ENCODE data around the gene FGF22.

GRCh38 chr19:620166-620862 is 19.4 kb upstream of the FGF22 start:
- no peak for TF ChIP-seq CTCF (IDR thresholded peaks at IDR 0.05)
- no peak for TF ChIP-seq EP300 (IDR thresholded peaks at IDR 0.05)

Data from tibial nerve (tissue), 4 donors.